Chondrocyte (in vitro differentiated cells): ENCODE data around the gene ZC3H18. TPM values are rescaled to one million over a fixed set of nuclear protein-coding genes. Genes with fewer than 3 reads are reported as not detected.
A peak's percentile ranks its signal among the peaks of the same experiment; 100 is the strongest.

Experiments used
- DNase-seq: peaks from one replicate; pipeline ENCODE4 v3.0.0; 2021; ENCODE audit warnings: mixed read lengths, low spot score
- H3K27ac Mint-ChIP-seq: one replicate; pipeline ENCODE4 v1.8.0; 2021; ENCODE audit warnings: mild to moderate bottlenecking, moderate library complexity, mixed read lengths; ENCODE audit not compliant: unreplicated experiment
- H3K27me3 Mint-ChIP-seq: 2 replicates; pipeline ENCODE4 v1.8.0; 2021; ENCODE audit warnings: low read depth, mixed read lengths
- H3K36me3 Mint-ChIP-seq: 2 replicates; pipeline ENCODE4 v1.8.0; 2021; ENCODE audit warnings: low read depth, mixed read lengths
- H3K4me1 Mint-ChIP-seq: 2 replicates; pipeline ENCODE4 v1.8.0; 2021; ENCODE audit warnings: low read depth, mild to moderate bottlenecking, mixed read lengths
- H3K4me3 Mint-ChIP-seq: one replicate; pipeline ENCODE4 v1.8.0; 2021; ENCODE audit warnings: mild to moderate bottlenecking, moderate library complexity, mixed read lengths; ENCODE audit not compliant: unreplicated experiment
- H3K9me3 Mint-ChIP-seq: 2 replicates; pipeline ENCODE4 v1.8.0; 2021; ENCODE audit warnings: low read depth, mixed read lengths
- CTCF ChIP-seq: fragments of 200-600 bp; sonication (generic); IDR thresholded peaks from 2 replicates; pipeline ENCODE4 v1.5.0; 2021; ENCODE audit warnings: antibody characterized with exemption, mild to moderate bottlenecking, moderate library complexity
- total RNA-seq: library from RNA; stranded (reverse); gene quantifications from 3 replicates; pipeline ENCODE4 v1.2.1, GENCODE V29; 2021

ZC3H18 gene
- total RNA-seq, 1 donor from 2014 or later, result 36.7 TPM

- H3K27ac Mint-ChIP-seq, result no peak overlapping the region
- peaks cover 11% of the 10 kb centered on the region for H3K36me3 Mint-ChIP-seq
- no peak for TF ChIP-seq CTCF
- H3K27me3 Mint-ChIP-seq, result no peaks in the 10 kb centered on the region
- peak; percentile 80 for DNase-seq
- no peak overlapping the region for H3K4me3 Mint-ChIP-seq
- no peaks in the 10 kb centered on the region for H3K4me1 Mint-ChIP-seq
- no peaks in the 10 kb centered on the region for H3K9me3 Mint-ChIP-seq
Observed at GRCh38 chr16:88623858-88624257, 53.7 kb downstream of the ZC3H18 start.

DNA sequence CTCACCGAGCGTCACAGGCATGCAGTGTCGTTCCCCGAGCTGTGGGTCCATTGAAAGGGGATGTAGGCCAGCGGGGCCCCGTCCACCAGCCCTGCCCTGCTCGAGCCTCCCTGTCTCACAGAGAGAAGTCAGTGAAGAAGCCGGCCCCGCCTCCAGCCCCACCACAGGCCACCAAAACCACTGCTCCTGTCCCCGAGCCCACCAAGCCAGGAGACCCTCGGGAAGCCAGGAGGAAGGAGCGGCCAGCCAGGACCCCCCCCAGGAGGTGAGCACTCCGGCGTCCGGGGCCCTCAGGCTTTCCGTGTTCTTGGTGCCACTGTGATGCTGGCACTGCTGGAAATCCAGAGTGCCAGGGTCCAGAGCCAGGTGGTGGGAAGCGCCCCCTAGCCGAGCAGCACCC lies 54.3 kb downstream of the ZC3H18 start:
- Mint-ChIP-seq H3K4me1 (no peaks in the 10 kb centered on the region), H3K27me3 (no peaks in the 10 kb centered on the region), H3K9me3 (no peaks in the 10 kb centered on the region), H3K36me3 (peaks cover 11% of the 10 kb centered on the region), H3K4me3 (no peak overlapping the region), H3K27ac (no peak overlapping the region)
- no peak for DNase-seq
- no peak for TF ChIP-seq CTCF

DNA sequence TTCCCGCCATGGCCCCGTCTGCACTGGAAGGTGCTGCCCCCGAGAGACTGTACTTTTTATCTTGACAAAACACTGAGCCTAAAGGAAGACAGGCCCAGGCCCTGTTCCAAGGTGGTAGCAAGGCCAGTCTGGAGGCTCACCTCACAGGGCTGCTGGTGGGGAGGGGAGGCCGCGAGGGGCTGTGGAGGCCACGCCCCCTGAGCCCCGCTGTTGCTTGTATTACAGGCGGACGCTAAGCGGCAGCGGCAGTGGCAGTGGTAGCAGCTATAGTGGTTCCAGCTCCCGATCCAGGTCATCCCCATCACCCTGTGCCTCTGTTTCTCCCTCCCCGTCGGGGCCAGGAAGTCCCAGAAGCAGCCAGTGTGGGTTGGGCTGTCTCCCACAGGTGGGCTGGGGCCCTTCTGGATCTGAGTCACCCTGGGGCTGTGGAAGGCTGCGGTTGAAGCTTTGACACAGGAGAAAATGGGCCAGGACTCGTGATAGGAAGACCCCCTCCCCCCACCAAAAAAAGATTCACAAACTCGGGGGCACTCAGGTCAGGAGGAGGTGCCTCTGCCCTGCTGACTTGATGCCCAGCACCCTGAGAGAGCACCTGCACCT lies 54.9 kb downstream of the ZC3H18 start:
- Mint-ChIP-seq H3K9me3 (no peaks in the 10 kb centered on the region), H3K4me1 (no peaks in the 10 kb centered on the region), H3K27me3 (no peaks in the 10 kb centered on the region), H3K4me3 (no peak overlapping the region), H3K36me3 (peaks cover 11% of the 10 kb centered on the region), H3K27ac (no peak overlapping the region)
- DNase-seq, result no peak
- TF ChIP-seq CTCF, result no peak

- peaks cover 14% of the 10 kb centered on the region for H3K36me3 Mint-ChIP-seq
- no peak overlapping the region for H3K4me3 Mint-ChIP-seq
- no peaks in the 10 kb centered on the region for H3K4me1 Mint-ChIP-seq
- H3K27ac Mint-ChIP-seq, result no peak overlapping the region
- no peaks in the 10 kb centered on the region for H3K27me3 Mint-ChIP-seq
- DNase-seq, result no peak
- H3K9me3 Mint-ChIP-seq, result no peaks in the 10 kb centered on the region
- no peak for TF ChIP-seq CTCF
Observed at GRCh38 chr16:88626646-88627045, 56.4 kb downstream of the ZC3H18 start.

DNA sequence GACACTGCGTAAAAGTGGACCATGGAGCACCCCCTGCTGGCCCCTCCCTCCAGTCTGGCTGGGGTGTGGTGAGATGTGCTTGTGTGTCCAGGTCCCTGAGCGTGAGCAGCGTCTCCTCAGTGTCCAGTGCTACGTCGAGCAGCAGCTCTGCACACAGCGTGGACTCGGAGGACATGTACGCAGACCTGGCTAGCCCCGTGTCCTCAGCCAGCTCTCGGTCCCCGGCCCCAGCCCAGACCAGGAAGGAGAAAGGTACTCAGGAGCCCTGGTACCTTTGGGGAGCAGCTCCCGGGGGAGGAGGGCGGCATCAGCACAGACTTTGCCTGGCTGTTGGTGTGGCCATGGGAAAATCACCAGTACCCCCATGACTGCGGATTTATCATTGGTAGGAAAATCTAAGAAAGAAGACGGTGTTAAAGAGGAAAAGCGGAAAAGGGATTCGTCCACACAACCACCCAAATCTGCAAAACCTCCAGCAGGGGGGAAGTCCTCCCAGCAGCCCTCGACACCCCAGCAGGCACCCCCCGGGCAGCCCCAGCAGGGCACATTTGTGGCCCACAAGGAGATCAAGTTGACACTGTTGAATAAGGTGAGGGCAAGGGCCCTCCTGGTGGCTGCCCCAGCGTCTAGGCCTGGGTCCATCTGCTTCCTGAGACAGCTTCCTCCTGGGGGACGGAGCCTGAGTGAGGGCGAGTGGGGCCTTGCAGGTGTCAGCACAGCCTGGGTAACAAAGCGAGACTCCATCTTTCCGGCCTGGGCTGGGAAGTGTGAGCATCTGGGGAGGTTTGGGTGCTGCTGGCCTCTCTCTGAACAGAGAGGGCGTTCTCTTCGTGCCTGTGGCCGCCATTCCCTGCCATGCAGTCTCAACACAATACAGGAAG lies 57.6 kb downstream of the ZC3H18 start:
- no peak overlapping the region for H3K27ac Mint-ChIP-seq
- no peaks in the 10 kb centered on the region for H3K4me1 Mint-ChIP-seq
- H3K4me3 Mint-ChIP-seq, result no peak overlapping the region
- peak; percentile 69 for DNase-seq
- no peaks in the 10 kb centered on the region for H3K27me3 Mint-ChIP-seq
- H3K9me3 Mint-ChIP-seq, result no peaks in the 10 kb centered on the region
- TF ChIP-seq CTCF, result no peak
- peaks cover 17% of the 10 kb centered on the region for H3K36me3 Mint-ChIP-seq
